ENCODE results near the gene KLK2. TPM values are rescaled to one million over a fixed set of nuclear protein-coding genes. Genes with fewer than 3 reads are reported as not detected.

Gene KLK2
- total RNA-seq, result not detected in 2 replicates

GRCh38 chr19:50873056-50873455 is at the start of gene KLK2:
Gene KLK2, plus strand, starts transcription at chr19:50873439. Its CDS starts 35 bp downstream, at chr19:50873474.

GRCh38 chr19:50833117-50833801 is 40.0 kb upstream of the KLK2 start, which contains the start of gene KLK15:
Gene KLK15, minus strand, starts transcription at chr19:50833574. Its CDS starts 2,082 bp downstream, at chr19:50831492.

GRCh38 chr19:50854636-50855410 is 18.4 kb upstream of the KLK2 start, which contains the start of gene KLK3:
Gene KLK3, plus strand, starts transcription at chr19:50854915. Its CDS starts 41 bp downstream, at chr19:50854956.

DNA sequence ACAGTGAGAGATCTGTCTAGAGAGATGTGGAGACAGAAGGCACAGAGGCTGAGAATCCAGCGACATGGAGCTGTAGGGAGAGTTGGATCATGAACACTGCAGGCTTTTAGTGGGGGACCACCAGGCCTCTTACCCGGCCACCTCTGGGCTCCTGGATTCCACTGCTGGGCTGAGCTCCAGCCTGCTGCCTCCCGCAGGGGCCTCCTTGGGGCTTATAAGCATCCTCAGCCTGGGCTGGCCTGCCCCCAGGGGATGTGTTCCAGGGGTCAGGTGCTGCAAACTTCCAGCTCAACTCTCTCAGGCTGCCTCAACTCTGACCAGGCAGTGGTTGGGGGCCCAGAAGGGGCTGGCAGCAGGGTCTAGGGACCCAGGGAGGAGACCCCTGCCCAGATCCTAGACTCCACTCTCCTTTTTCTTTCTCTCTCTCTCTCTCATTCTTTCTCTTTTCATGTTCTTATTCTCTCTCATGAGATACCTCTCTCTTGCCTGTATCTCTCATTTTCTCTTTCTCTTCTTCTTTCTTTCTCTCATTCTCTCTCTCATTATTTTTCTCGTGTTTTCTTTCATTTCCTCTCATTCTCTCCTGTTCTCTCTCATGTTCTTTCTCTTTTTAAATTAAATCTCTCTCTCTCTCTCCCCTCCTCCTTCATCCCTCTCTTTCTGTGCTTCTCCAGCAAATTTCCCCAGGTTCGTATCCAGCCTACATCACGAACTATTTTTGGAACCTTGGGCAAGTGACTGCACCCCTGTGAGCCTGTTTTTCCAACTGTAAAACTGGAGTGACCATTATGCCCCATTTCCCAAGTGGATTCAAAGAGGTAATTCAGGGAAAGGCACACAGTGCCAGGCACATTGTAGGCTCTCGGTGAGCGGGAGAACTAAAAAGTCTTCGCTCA is 38.2 kb downstream of the KLK2 start, which contains the start of gene KLK4:
Gene KLK4 (minus strand): TSS at position 190 of the 896 bp plus-strand sequence. CDS start 657 bp downstream, outside the sequence.

Other genes starting within 250 kb of the KLK2 start
- not detected in 2 replicates for gene SYT3, start 233.6 kb upstream of the KLK2 start, total RNA-seq
- not detected in 2 replicates for gene C19orf81, start 224.0 kb upstream of the KLK2 start, total RNA-seq
- 0.22 and 4.9 TPM in 2 replicates for gene SHANK1, start 153.6 kb upstream of the KLK2 start, total RNA-seq
- gene CLEC11A, start 150.1 kb upstream of the KLK2 start, total RNA-seq, result 1.8 and 11.5 TPM in 2 replicates
- gene GPR32, start 103.0 kb upstream of the KLK2 start, total RNA-seq, result not detected in 2 replicates
- gene ACP4, start 83.0 kb upstream of the KLK2 start, total RNA-seq, result not detected in 2 replicates
- gene KLK1, start 49.7 kb upstream of the KLK2 start, total RNA-seq, result not detected in 2 replicates
- gene KLK15, start 39.9 kb upstream of the KLK2 start, total RNA-seq, result not detected in 2 replicates
- not detected in 2 replicates for gene KLK3, start 18.5 kb upstream of the KLK2 start, total RNA-seq
- not detected in 2 replicates for gene KLK4, start 38.0 kb downstream of the KLK2 start, total RNA-seq
- gene KLK5, start 79.6 kb downstream of the KLK2 start, total RNA-seq, result 0.14 TPM in 1 of 2 replicates, not detected in the other
- gene KLK6, start 96.2 kb downstream of the KLK2 start, total RNA-seq, result not detected in 2 replicates
- gene KLK7, start 110.5 kb downstream of the KLK2 start, total RNA-seq, result not detected in 2 replicates
- not detected in 2 replicates for gene KLK8, start 128.2 kb downstream of the KLK2 start, total RNA-seq
- gene KLK10, start 146.3 kb downstream of the KLK2 start, total RNA-seq, result not detected in 2 replicates
- gene KLK11, start 153.2 kb downstream of the KLK2 start, total RNA-seq, result not detected in 2 replicates
- not detected in 2 replicates for gene KLK12, start 161.6 kb downstream of the KLK2 start, total RNA-seq
- gene KLK13, start 191.7 kb downstream of the KLK2 start, total RNA-seq, result not detected in 2 replicates
- not detected in 2 replicates for gene KLK14, start 209.4 kb downstream of the KLK2 start, total RNA-seq
- gene CTU1, start 235.0 kb downstream of the KLK2 start, total RNA-seq, result 5.9 and 6.3 TPM in 2 replicates